Measurements from ENCODE around the gene RUVBL1. TPM values are rescaled to one million over a fixed set of nuclear protein-coding genes. Genes with fewer than 3 reads are reported as not detected.

Gene RUVBL1
- total and polyA plus RNA-seq, 2 experiments from 2014 or later = 83.1 to 95.2 TPM

DNA sequence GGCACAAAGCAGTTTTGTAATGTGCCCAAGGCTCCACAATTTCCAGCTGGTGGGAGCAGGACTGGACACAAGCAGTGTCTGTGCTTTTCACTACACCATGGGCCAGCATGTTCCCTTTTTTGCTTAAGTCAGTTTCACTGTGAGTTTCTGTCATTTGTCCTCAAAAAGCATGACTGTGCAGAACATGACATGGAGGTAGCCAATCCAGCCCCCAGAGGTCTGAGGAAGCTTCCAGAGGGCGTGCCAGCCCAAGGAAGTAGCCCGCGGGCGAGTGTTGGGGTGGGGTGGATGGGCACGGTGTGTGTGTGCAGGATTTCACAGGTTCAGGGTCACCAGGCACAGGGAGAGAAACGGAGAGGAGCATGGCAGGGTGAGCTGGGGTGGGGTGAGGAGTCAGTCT lies 21.7 kb upstream of the RUVBL1 start:
- TF ChIP-seq, protein P1, sequence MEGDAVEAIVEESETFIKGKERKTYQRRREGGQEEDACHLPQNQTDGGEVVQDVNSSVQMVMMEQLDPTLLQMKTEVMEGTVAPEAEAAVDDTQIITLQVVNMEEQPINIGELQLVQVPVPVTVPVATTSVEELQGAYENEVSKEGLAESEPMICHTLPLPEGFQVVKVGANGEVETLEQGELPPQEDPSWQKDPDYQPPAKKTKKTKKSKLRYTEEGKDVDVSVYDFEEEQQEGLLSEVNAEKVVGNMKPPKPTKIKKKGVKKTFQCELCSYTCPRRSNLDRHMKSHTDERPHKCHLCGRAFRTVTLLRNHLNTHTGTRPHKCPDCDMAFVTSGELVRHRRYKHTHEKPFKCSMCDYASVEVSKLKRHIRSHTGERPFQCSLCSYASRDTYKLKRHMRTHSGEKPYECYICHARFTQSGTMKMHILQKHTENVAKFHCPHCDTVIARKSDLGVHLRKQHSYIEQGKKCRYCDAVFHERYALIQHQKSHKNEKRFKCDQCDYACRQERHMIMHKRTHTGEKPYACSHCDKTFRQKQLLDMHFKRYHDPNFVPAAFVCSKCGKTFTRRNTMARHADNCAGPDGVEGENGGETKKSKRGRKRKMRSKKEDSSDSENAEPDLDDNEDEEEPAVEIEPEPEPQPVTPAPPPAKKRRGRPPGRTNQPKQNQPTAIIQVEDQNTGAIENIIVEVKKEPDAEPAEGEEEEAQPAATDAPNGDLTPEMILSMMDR (IDR thresholded peaks at IDR 0.05; ENCODE audit: low read depth, low read length) = no peak
- H3K27ac ChIP-seq = no peak overlapping the region
- no peak overlapping the region for H3K4me3 ChIP-seq
- no peak for DNase-seq (ENCODE audit: low read depth in 1 of 2, low spot score in 1 of 2)
- peaks cover 16% of the 10 kb centered on the region for H3K27me3 ChIP-seq
- no peaks in the 10 kb centered on the region for H3K9me3 ChIP-seq (ENCODE audit: low read depth)
- H3K4me1 ChIP-seq (ENCODE audit: low read depth) = no peaks in the 10 kb centered on the region
- H3K36me3 ChIP-seq = no peaks in the 10 kb centered on the region

DNA sequence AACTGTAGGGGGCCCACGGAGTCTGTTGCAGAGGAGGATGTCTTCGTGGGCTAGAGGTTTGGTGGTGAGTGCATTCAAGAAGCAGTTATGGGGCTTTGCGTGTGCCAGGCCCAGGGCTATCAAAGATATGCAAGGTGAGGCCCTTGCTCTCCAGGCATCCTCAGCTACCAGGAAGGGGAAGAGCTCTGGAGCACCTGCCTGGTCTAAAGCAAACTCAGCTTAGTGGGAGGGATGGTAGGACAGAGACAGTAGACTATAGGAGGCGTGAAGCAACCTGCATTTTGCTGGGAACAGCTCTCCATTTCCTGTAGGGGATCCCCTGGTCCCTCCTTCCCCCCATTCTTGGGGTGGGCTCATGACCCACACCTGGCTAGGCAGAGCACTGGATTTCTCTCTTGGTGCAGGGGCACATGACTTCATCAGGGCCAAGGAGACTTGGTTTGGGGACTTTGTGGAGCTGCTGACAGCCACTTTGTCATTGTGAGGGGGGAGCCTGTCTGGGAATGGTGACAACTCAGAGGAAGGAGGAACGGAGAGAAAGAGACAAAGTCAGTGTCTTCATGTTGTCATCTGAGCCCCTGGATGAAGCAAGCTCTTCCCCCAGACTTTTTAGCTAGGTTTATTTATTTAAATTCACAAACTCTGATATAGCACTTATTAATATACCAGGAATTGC lies 21.0 kb upstream of the RUVBL1 start:
- TF ChIP-seq, protein P1 (IDR thresholded peaks at IDR 0.05; ENCODE audit: low read depth, low read length) = no peak
- Histone ChIP-seq H3K27me3 (peaks cover 18% of the 10 kb centered on the region), H3K4me1 (ENCODE audit: low read depth) (no peaks in the 10 kb centered on the region), H3K9me3 (ENCODE audit: low read depth) (no peaks in the 10 kb centered on the region), H3K36me3 (no peaks in the 10 kb centered on the region), H3K4me3 (no peak overlapping the region), H3K27ac (no peak overlapping the region)
- no peak for DNase-seq (ENCODE audit: low read depth in 1 of 2, low spot score in 1 of 2)

DNA sequence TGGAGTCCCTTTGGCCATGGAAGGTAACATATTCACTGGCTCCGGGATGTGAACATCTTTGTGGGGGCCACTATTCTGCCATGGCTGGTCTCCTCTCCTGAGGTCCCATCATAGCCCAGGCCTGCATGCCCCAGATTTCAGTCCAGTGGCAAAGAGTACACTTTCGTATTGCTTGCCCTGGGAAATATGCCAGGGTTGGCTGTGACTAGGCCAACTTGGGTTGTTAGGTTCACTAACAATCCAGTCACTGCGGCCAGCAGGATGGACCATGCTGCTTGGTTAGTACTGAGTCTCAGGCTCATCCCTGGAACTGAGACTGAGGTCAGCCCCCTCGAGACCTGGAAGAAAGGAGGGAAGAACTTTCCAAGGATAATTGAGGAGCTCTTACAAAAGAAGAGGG lies 19.9 kb upstream of the RUVBL1 start:
- Histone ChIP-seq H3K4me1 (ENCODE audit: low read depth) (no peaks in the 10 kb centered on the region), H3K36me3 (no peaks in the 10 kb centered on the region), H3K4me3 (no peak overlapping the region), H3K27ac (no peak overlapping the region), H3K27me3 (peaks cover 29% of the 10 kb centered on the region), H3K9me3 (ENCODE audit: low read depth) (no peaks in the 10 kb centered on the region)
- TF ChIP-seq, protein P1 (IDR thresholded peaks at IDR 0.05; ENCODE audit: low read depth, low read length) = no peak
- no peak for DNase-seq (ENCODE audit: low read depth in 1 of 2, low spot score in 1 of 2)

DNA sequence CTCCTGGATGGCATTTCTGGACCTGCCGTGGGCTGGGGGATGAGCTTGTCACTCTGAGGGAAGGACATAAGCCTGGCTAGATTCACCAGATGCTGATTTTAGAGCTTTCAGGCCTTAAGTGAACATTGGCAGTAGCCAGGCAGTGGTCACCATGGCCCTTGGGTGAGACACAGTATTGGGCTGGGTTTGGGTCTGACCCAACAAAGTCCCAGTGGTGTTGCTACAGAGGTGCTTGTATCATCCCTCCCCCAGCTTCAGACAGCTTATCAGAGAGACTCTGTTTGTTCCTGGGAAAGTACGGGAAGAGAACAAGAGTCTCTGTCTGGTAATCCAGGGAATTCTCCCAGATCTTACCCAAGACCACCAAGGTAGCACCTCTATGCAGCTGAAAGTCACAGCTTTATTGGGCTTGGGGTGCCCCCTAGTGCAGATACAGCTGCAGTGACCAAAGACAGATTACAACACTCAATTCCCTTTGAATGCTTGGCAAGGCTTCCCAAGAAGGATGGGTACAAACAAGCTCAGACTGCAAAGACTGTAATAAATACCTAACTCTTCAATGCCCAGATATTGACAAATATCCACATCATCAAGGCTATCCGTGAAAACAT lies 9.8 kb upstream of the RUVBL1 start:
- no peaks in the 10 kb centered on the region for H3K9me3 ChIP-seq (ENCODE audit: low read depth)
- H3K27me3 ChIP-seq = peaks cover 23% of the 10 kb centered on the region
- no peaks in the 10 kb centered on the region for H3K36me3 ChIP-seq
- H3K4me1 ChIP-seq (ENCODE audit: low read depth) = no peaks in the 10 kb centered on the region
- H3K27ac ChIP-seq = no peak overlapping the region
- DNase-seq (ENCODE audit: low read depth in 1 of 2, low spot score in 1 of 2) = peak in 1 of 2 donors; percentile 84
- no peak overlapping the region for H3K4me3 ChIP-seq
- TF ChIP-seq, protein P1 (IDR thresholded peaks at IDR 0.05; ENCODE audit: low read depth, low read length) = peak; percentile 80

DNA sequence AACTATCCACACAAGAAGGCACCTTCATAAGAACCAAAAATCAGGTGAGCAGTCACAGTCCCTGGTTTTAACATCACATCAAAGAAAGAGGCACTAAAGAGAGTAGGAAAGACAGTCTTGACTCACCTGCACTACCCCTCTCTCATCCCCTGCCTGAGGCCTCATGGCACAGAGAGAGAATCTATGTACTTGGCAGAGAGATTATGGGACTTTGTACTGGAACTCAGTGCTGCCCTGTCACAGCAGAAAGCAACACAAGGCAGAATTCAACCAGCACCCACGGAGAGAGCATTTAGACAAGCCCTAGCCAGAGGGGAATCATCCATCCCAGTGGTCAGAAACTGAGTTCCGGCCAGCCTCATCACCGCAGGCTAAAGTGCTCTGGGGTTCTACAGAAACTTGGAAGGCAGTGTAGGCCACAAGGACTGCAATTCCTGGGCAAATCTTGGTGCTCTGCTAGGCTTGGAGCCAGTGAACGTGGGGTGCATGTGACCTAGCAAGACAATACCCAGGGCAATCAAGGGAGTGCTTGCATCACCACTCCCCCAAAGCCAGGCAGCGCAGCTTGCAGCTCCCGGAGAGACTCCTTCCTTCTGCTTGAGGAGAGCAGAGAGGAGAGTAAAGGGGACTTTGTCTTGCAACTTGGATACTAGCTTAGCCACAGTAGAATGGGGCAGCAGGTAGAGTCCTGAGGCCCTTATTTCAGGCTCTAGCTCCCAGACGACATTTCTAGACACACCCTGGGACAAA lies 8.5 kb upstream of the RUVBL1 start:
- TF ChIP-seq, protein P1 (IDR thresholded peaks at IDR 0.05; ENCODE audit: low read depth, low read length) = no peak
- no peak for DNase-seq (ENCODE audit: low read depth in 1 of 2, low spot score in 1 of 2)

More for the DNA sequence above, 8.5 kb upstream of the RUVBL1 start:
- Histone ChIP-seq H3K4me3 (no peak overlapping the region), H3K9me3 (ENCODE audit: low read depth) (no peaks in the 10 kb centered on the region), H3K4me1 (ENCODE audit: low read depth) (no peaks in the 10 kb centered on the region), H3K27me3 (peaks cover 13% of the 10 kb centered on the region), H3K36me3 (no peaks in the 10 kb centered on the region), H3K27ac (no peak overlapping the region)

All from cardiac muscle cell (in vitro differentiated cells and primary cell).